Psoas muscle (tissue), 8 donors: ENCODE results near the gene SPOCK3. TPM values are rescaled to one million over a fixed set of nuclear protein-coding genes. Genes with fewer than 3 reads are reported as not detected.

Source experiments
- ATAC-seq, 4 donors: fragments of 200-7000 bp; cut with Tn5 transposase; one replicate each; pipeline ENCODE4 v1.9.1; 2020; ENCODE audit warnings: moderate library complexity in 3 of 4, mild to moderate bottlenecking in 2 of 4
- DNase-seq, 2 donors: peaks; one replicate each; pipeline ENCODE4 v3.0.0-alpha.2; 2020
- H3K27ac ChIP-seq: fragments of 200-600 bp; one replicate; pipeline ENCODE4 v1.8.0; 2022
- H3K27me3 ChIP-seq, 3 donors: fragments of 200-600 bp in 1 of 3; one replicate each; pipeline versions ENCODE4 v1.6.1 to v1.8.0; 2013 to 2022; ENCODE audit warnings: low read length in 2 of 3, mild to moderate bottlenecking in 2 of 3, moderate library complexity in 1 of 3; ENCODE audit not compliant: insufficient read depth in 3 of 3
- H3K36me3 ChIP-seq, 2 donors: fragments of 200-600 bp in 1 of 2; one replicate each; pipeline versions ENCODE4 v1.6.1 to v1.8.0; 2013 to 2022; ENCODE audit warnings: low read depth in 1 of 2, mild to moderate bottlenecking in 1 of 2, moderate library complexity in 1 of 2; ENCODE audit not compliant: insufficient read depth in 1 of 2
- H3K4me1 ChIP-seq: fragments of 200-600 bp; one replicate; pipeline ENCODE4 v1.8.0; 2022
- H3K4me3 ChIP-seq: fragments of 200-600 bp; one replicate; pipeline ENCODE4 v1.8.0; 2022; ENCODE audit warnings: mild to moderate bottlenecking
- H3K9me3 ChIP-seq: fragments of 200-600 bp; one replicate; pipeline ENCODE4 v1.8.0; 2022
- CTCF ChIP-seq: fragments of 200-600 bp; IDR thresholded peaks from one replicate; pipeline ENCODE4 v1.8.0; 2022; ENCODE audit warnings: antibody characterized with exemption
- WGBS, 3 donors: extraction: QIAGEN DNeasy Blood & Tissue Kit; methylation state at CpG; one replicate each; pipeline versions ENCODE4 v1.1.6 to v1.1.7; 2013; 5-methylcytosine and 5-hydroxymethylcytosine counted together
- intact Hi-C, 2 donors: fragments of 100-400 bp; cut with DNase I; formaldehyde crosslinking; loops; one replicate each; pipeline versions ENCODE4 v1.11.0 to v1.14.2; 2022
- polyA plus RNA-seq, 3 donors: library from polyadenylated mRNA; stranded (reverse); fragments of 200-250 nt; gene quantifications; one replicate each; pipeline ENCODE4 v1.2.3, GENCODE V29; 2013
- total RNA-seq, 4 donors: library from RNA; stranded (reverse); fragmentation: NEBNext Ultra II Directional in 2 of 4; extraction: Animal tissue kit (Norgen Biotek cat#: 25700) in 2 of 4; gene quantifications; one replicate each; pipeline versions ENCODE4 v1.2.1 to v1.2.4, GENCODE V29; 2021 to 2023
- donor health status: healthy with polysubstance abuse.
- donor health status: DM: no; HTN: no; CAD: no; lungs with moderate emphysema.
- donor health status: Bipolar disorder and iron deficiency.
- donor health status: healthy.
- donor health status: DM: yes; HTN: yes; CAD: no.
- donor health status: DM: no; HTN: no; CAD: no.
- donor health status: DM: no; HTN: no; CAD: no.
- donor health status: DM: yes; HTN: yes; CAD: no.

The SPOCK3 gene
- total and polyA plus RNA-seq, 7 donors = 0.09 to 1.0 (median 0.11) TPM; not detected in 4

GRCh38 chr4:167190379-167190778 is 43.9 kb downstream of the SPOCK3 start:
- ATAC-seq (no peak), DNase-seq (no peak)
- peaks cover 5% of the 10 kb centered on the region for H3K9me3 ChIP-seq
- no peaks in the 10 kb centered on the region for H3K36me3 ChIP-seq
- no peak for TF ChIP-seq CTCF
- intact Hi-C loops = no loop called here
- no peak overlapping the region for H3K4me3 ChIP-seq
- no peaks in the 10 kb centered on the region for H3K27me3 ChIP-seq
- 82 to 90% (median 87%) methylated on average over 2 of the region's 2 CpGs for WGBS, 3 donors
- no peaks in the 10 kb centered on the region for H3K4me1 ChIP-seq
- H3K27ac ChIP-seq = no peak overlapping the region

- Histone ChIP-seq H3K4me3 (no peak overlapping the region), H3K27ac (no peak overlapping the region), H3K27me3 (no peaks in the 10 kb centered on the region), H3K36me3 (no peaks in the 10 kb centered on the region), H3K4me1 (no peaks in the 10 kb centered on the region), H3K9me3 (no peaks in the 10 kb centered on the region)
- no peak for DNase-seq
- 76 to 85% (median 77%) methylated on average over 3 of the region's 3 CpGs for WGBS, 3 donors
- intact Hi-C loops = no loop called here
- no peak for ATAC-seq
- TF ChIP-seq CTCF = no peak
Measured at GRCh38 chr4:167185465-167185864, 48.8 kb downstream of the SPOCK3 start.

GRCh38 chr4:167183036-167183435 is 51.3 kb downstream of the SPOCK3 start:
- DNase-seq = no peak
- Histone ChIP-seq H3K4me1 (no peaks in the 10 kb centered on the region), H3K36me3 (no peaks in the 10 kb centered on the region), H3K4me3 (no peak overlapping the region), H3K27ac (no peak overlapping the region), H3K9me3 (no peaks in the 10 kb centered on the region), H3K27me3 (no peaks in the 10 kb centered on the region)
- no peak for TF ChIP-seq CTCF
- intact Hi-C loops = no loop called here
- ATAC-seq = no peak

DNA sequence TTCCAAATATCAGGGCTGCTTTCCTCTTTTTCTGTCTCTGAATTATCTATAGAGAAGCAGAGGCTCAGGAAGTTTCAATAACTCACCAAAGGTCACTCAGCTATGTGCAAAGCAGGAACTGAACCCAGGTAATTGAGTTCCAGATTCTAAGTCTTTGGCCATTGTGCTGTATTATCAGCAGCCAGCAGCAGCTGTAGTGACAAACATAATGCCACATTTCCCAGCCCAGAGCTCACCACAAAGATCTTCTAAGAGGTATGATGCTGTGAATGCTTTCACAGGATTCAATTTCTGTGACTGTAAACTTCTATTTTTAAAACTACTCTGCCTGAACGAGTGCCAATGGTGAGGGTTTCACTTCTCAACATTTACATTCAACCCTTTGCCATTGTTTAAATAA is 56.4 kb downstream of the SPOCK3 start:
- no peak overlapping the region for H3K27ac ChIP-seq
- H3K9me3 ChIP-seq = no peaks in the 10 kb centered on the region
- H3K4me3 ChIP-seq = no peak overlapping the region
- intact Hi-C loops = no loop called here
- no peak for TF ChIP-seq CTCF
- whole genome bisulfite sequencing, 3 donors = 8 to 25% (median 8%) methylated on average over 1 of the region's 1 CpG
- H3K36me3 ChIP-seq = no peaks in the 10 kb centered on the region
- DNase-seq = no peak
- ATAC-seq = peak in 3 of 4 donors; percentile 47 to 73 (median 58)
- no peaks in the 10 kb centered on the region for H3K4me1 ChIP-seq
- no peaks in the 10 kb centered on the region for H3K27me3 ChIP-seq

DNA sequence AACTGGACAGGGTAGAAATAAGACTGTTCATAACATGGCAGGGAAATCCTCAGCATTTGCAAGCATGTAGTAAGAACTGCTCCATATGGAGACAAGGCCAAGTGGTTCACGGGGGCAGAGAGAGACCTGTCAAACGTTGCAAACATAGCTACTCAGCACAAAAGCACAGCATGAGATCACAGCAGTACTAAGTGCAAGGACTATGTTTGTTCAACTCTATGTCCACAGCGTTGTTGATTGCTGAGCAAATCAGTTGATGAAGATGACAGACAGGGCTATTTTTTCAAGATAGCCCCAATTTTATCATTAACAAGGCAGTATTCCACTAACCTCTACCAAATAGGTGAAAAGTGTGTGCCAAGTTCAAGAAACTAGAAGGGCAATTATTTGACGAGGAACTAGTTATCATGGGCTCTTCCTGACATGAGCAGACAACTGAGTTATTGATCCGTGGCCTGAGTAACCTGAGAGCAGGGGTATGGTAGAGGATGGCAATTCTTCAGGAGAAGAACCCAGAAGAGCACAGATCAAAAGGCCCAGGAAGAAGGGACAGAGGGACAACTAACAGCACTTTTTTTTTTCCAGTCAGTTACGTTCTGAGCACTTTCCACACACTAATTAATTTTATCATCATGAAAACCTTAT is 57.4 kb downstream of the SPOCK3 start:
- intact Hi-C loops = no loop called here
- H3K4me3 ChIP-seq = no peak overlapping the region
- TF ChIP-seq CTCF = no peak
- no peak overlapping the region for H3K27ac ChIP-seq
- H3K36me3 ChIP-seq = no peaks in the 10 kb centered on the region
- no peaks in the 10 kb centered on the region for H3K4me1 ChIP-seq
- no peak for DNase-seq
- ATAC-seq = no peak
- H3K27me3 ChIP-seq = no peaks in the 10 kb centered on the region
- no peaks in the 10 kb centered on the region for H3K9me3 ChIP-seq
- WGBS, 3 donors = 71 to 77% (median 76%) methylated on average over 6 of the region's 6 CpGs
